ENCODE data around the gene ELK4. TPM values are rescaled to one million over a fixed set of nuclear protein-coding genes. Genes with fewer than 3 reads are reported as not detected.

Gene ELK4
- total and polyA plus RNA-seq, 2 of the 13 experiments (the other 11 are each of a cell fraction or from before 2014, with no cell fraction given): 8.3 to 13.1 TPM

GRCh38 chr1:205612556-205612955 is 19.3 kb downstream of the ELK4 start:
- H3K9me3 ChIP-seq (ENCODE audit: low read length): no peaks in the 10 kb centered on the region
- ATAC-seq (no peak), FAIRE-seq (no peak), DNase-seq (ENCODE audit: low spot score) (no peak)
- intact Hi-C loops (cut with micrococcal nuclease; ENCODE audit: unreplicated experiment) (no loop called here), in situ Hi-C loops (cut with HindIII; ENCODE audit: extremely low pct_ligation_motif_present, low pct_unique_long_range_greater_than_20kb) (no loop called here)
- no peak for TF ChIP-seq FOSL1 (CRISPR knock-in tag; IDR thresholded peaks at IDR 0.05; ENCODE audit: borderline replicate concordance)
- no peak for TF ChIP-seq ZNF232 (CRISPR knock-in tag; IDR thresholded peaks at IDR 0.05; ENCODE audit: borderline replicate concordance)
- TF ChIP-seq MYC (CRISPR knock-in tag; IDR thresholded peaks at IDR 0.05; ENCODE audit: borderline replicate concordance): no peak
- TF ChIP-seq MBNL3 (CRISPR knock-in tag; conservative IDR thresholded peaks at IDR 0.05): no peak
- TF ChIP-seq NRL (CRISPR knock-in tag; IDR thresholded peaks at IDR 0.05; ENCODE audit: borderline replicate concordance): no peak
- no peak for TF ChIP-seq ZNF383 (CRISPR knock-in tag; IDR thresholded peaks at IDR 0.05; ENCODE audit: borderline replicate concordance)
- TF ChIP-seq SPEN (CRISPR knock-in tag; IDR thresholded peaks at IDR 0.05; ENCODE audit: low read depth): no peak
- no peak for TF ChIP-seq BCL6 (CRISPR knock-in tag; IDR thresholded peaks at IDR 0.05)
- TF ChIP-seq ZNF326 (CRISPR knock-in tag; IDR thresholded peaks at IDR 0.05; ENCODE audit: borderline replicate concordance): no peak
- TF ChIP-seq, protein P1, sequence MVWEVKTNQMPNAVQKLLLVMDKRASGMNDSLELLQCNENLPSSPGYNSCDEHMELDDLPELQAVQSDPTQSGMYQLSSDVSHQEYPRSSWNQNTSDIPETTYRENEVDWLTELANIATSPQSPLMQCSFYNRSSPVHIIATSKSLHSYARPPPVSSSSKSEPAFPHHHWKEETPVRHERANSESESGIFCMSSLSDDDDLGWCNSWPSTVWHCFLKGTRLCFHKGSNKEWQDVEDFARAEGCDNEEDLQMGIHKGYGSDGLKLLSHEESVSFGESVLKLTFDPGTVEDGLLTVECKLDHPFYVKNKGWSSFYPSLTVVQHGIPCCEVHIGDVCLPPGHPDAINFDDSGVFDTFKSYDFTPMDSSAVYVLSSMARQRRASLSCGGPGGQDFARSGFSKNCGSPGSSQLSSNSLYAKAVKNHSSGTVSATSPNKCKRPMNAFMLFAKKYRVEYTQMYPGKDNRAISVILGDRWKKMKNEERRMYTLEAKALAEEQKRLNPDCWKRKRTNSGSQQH (CRISPR knock-in tag; IDR thresholded peaks at IDR 0.05; ENCODE audit: low read depth): no peak
- no peak for TF ChIP-seq FOSL2 (CRISPR knock-in tag; IDR thresholded peaks at IDR 0.05)
- TF ChIP-seq ZFYVE20 (CRISPR knock-in tag; IDR thresholded peaks at IDR 0.05; ENCODE audit: borderline replicate concordance, low read depth): no peak
- TF ChIP-seq THYN1 (CRISPR knock-in tag; IDR thresholded peaks at IDR 0.05; ENCODE audit: borderline replicate concordance, low read depth): no peak
- no peak for TF ChIP-seq CBX2 (IDR thresholded peaks at IDR 0.05; ENCODE audit: low read depth, low read length)
- TF ChIP-seq CBX2 (CRISPR knock-in tag; IDR thresholded peaks at IDR 0.05; ENCODE audit: low read depth): no peak
- TF ChIP-seq ZNF441 (CRISPR knock-in tag; IDR thresholded peaks at IDR 0.05; ENCODE audit: borderline replicate concordance): no peak
- no peak for TF ChIP-seq ZNF503 (CRISPR knock-in tag; IDR thresholded peaks at IDR 0.05)
- H4K20me1 ChIP-seq (ENCODE audit: insufficient read depth, low read length): no peaks in the 10 kb centered on the region
- H3K9ac ChIP-seq (ENCODE audit: insufficient read depth, low read depth, low read length): no peak overlapping the region
- H3K4me3 ChIP-seq (replicated peaks in 1 of 3; ENCODE audit: insufficient read depth in 1 of 3, low read depth in 2 of 3, low read length in 3 of 3): no peak overlapping the region
- peaks cover 6 to 52% of the 10 kb centered on the region in 2 experiments for H3K36me3 ChIP-seq (replicated peaks in 1 of 2; ENCODE audit: control insufficient read depth in 1 of 2, insufficient read depth in 2 of 2, low read length in 2 of 2)
- H3K27me3 ChIP-seq (ENCODE audit: control insufficient read depth in 1 of 2, insufficient read depth in 2 of 2, low read length in 2 of 2): no peaks in the 10 kb centered on the region
- H3K4me1 ChIP-seq (ENCODE audit: insufficient read depth, low read length): peaks cover 39% of the 10 kb centered on the region
- WGBS (ENCODE audit: low lambda C conversion rate): 100% methylated on average over 1 of the region's 1 CpG
- no peak overlapping the region for H2AFZ ChIP-seq (ENCODE audit: low read length)
- ChIA-PET POLR2A (interaction anchor here (1.3 kb wide), 1 partner anchor 12 kb away, joined by 3 read pairs; no protein-coding TSS in a partner anchor), CTCF (ENCODE audit: low intra/inter-chr PET ratio, low total read pairs) (no interaction called here)
- H3K79me2 ChIP-seq (ENCODE audit: insufficient read depth, low read length): peaks cover 9% of the 10 kb centered on the region
- H3K4me2 ChIP-seq (ENCODE audit: low read depth, low read length): no peak overlapping the region
- H3K27ac ChIP-seq (ENCODE audit: extremely low read length, insufficient read depth, low read length): no peak overlapping the region
- no TSS peak for BruUV-seq (replicated peaks)
